ENCODE measurements around the gene TMEM60.

- TF ChIP-seq POLR2A (IDR thresholded peaks at IDR 0.05) (no peak), CTCF (IDR thresholded peaks at IDR 0.05) (no peak), EP300 (IDR thresholded peaks at IDR 0.05) (no peak), POLR2AphosphoS5 (IDR thresholded peaks at IDR 0.05) (no peak)
Measured at GRCh38 chr7:77783111-77783510, 15.1 kb downstream of the TMEM60 start.
